ENCODE measurements around the gene SHLD1.
A peak's percentile ranks its signal among the peaks of the same experiment; 100 is the strongest.

Gene SHLD1

GRCh38 chr20:5835871-5836270 is 85.7 kb downstream of the SHLD1 start:
- no peak for TF ChIP-seq CTCF (IDR thresholded peaks at IDR 0.05; ENCODE audit: low read depth, low read length, missing control alignments)
- peak; percentile 17 for DNase-seq (ENCODE audit: extremely low read depth, low read depth)
- no peak overlapping the region for H3K4me3 ChIP-seq (replicated peaks; ENCODE audit: low read depth, low read length)

GRCh38 chr20:5836569-5836968 is 86.4 kb downstream of the SHLD1 start:
- no peak for TF ChIP-seq CTCF (IDR thresholded peaks at IDR 0.05; ENCODE audit: low read depth, low read length, missing control alignments)

GRCh38 chr20:5840411-5841002 is 90.3 kb downstream of the SHLD1 start:
- no peak for DNase-seq (ENCODE audit: extremely low read depth, low read depth)
- H3K4me3 ChIP-seq (replicated peaks; ENCODE audit: low read depth, low read length) = no peak overlapping the region
- TF ChIP-seq CTCF (IDR thresholded peaks at IDR 0.05; ENCODE audit: low read depth, low read length, missing control alignments) = no peak

More at GRCh38 chr20:5836569-5836968, 86.4 kb downstream of the SHLD1 start:
- no peak overlapping the region for H3K4me3 ChIP-seq (replicated peaks; ENCODE audit: low read depth, low read length)
- DNase-seq (ENCODE audit: extremely low read depth, low read depth) = no peak

GRCh38 chr20:5841522-5841921 is 91.3 kb downstream of the SHLD1 start:
- H3K4me3 ChIP-seq (replicated peaks; ENCODE audit: low read depth, low read length) = no peak overlapping the region
- no peak for DNase-seq (ENCODE audit: extremely low read depth, low read depth)
- TF ChIP-seq CTCF (IDR thresholded peaks at IDR 0.05; ENCODE audit: low read depth, low read length, missing control alignments) = no peak

GRCh38 chr20:5842465-5842864 is 92.3 kb downstream of the SHLD1 start:
- no peak for TF ChIP-seq CTCF (IDR thresholded peaks at IDR 0.05; ENCODE audit: low read depth, low read length, missing control alignments)
- no peak for DNase-seq (ENCODE audit: extremely low read depth, low read depth)

GRCh38 chr20:5843054-5843592 is 92.9 kb downstream of the SHLD1 start:
- no peak for TF ChIP-seq CTCF (IDR thresholded peaks at IDR 0.05; ENCODE audit: low read depth, low read length, missing control alignments)
- peak; percentile 17 for DNase-seq (ENCODE audit: extremely low read depth, low read depth)
- H3K4me3 ChIP-seq (replicated peaks; ENCODE audit: low read depth, low read length) = no peak overlapping the region

More at GRCh38 chr20:5842465-5842864, 92.3 kb downstream of the SHLD1 start:
- no peak overlapping the region for H3K4me3 ChIP-seq (replicated peaks; ENCODE audit: low read depth, low read length)

Measured in HFF-Myc (cell line).